SK-N-SH (cell line): ENCODE measurements around the gene FLYWCH2. TPM values are rescaled to one million over a fixed set of nuclear protein-coding genes. Genes with fewer than 3 reads are reported as not detected.

ENCODE experiments used
- CTCF ChIA-PET: fragments of 300-600, 350-600 bp; formaldehyde crosslinking; extraction: SDS; loops from one replicate; lab custom pipeline; 2021; lab: Yijun Ruan, JAX
- POLR2A ChIA-PET: fragments of 350-600 bp; sonication (Branson Sonifier 250); formaldehyde crosslinking; extraction: SDS; loops from one replicate; lab custom pipeline; 2020; ENCODE audit warnings: antibody characterized with exemption, inconsistent platforms; lab: Yijun Ruan, JAX
- DNase-seq: peaks from one replicate; pipeline ENCODE4 v3.0.0; 2012
- H2AFZ ChIP-seq: fragments of 200-600 bp; sonication (generic); 2 replicates; pipeline ENCODE4 v1.8.1; 2016; ENCODE audit warnings: antibody characterized with exemption, mild to moderate bottlenecking, low read depth
- H3F3A ChIP-seq: fragments of 200-600 bp; sonication (generic); replicated peaks from 2 replicates; pipeline ENCODE3; 2016; ENCODE audit warnings: antibody characterized with exemption, mild to moderate bottlenecking; ENCODE audit not compliant: insufficient read depth
- H3K27ac ChIP-seq, 2 experiments: fragments of 200-500 bp in 1 of 2; fragments of 200-600 bp in 1 of 2; sonication (Bioruptor generic) in 1 of 2; sonication (generic), shearing (Covaris generic) in 1 of 2; 2 replicates each; pipeline versions ENCODE4 v1.5.1 to v1.6.1; 2014 to 2016; ENCODE audit warnings: low read depth in 2 of 2, inconsistent platforms in 1 of 2, low read length in 1 of 2, mild to moderate bottlenecking in 1 of 2, mixed read lengths in 1 of 2
- H3K27me3 ChIP-seq: fragments of 200-600 bp; sonication (generic), shearing (Covaris generic); 2 replicates; pipeline ENCODE4 v1.6.1; 2016; ENCODE audit warnings: mixed run types; ENCODE audit not compliant: insufficient read depth
- H3K36me3 ChIP-seq, 2 experiments: fragments of 200-500 bp in 1 of 2; fragments of 200-600 bp in 1 of 2; sonication (Bioruptor generic) in 1 of 2; sonication (generic) in 1 of 2; replicated peaks in 1 of 2; 2 replicates each; pipeline versions ENCODE3 to v1.5.1; 2014 to 2016; ENCODE audit warnings: low read length in 1 of 2, mild to moderate bottlenecking in 1 of 2; ENCODE audit not compliant: insufficient read depth in 2 of 2, control insufficient read depth in 1 of 2
- H3K4me1 ChIP-seq, 2 experiments: fragments of 200-500 bp in 1 of 2; fragments of 200-600 bp in 1 of 2; sonication (Bioruptor generic) in 1 of 2; sonication (generic), shearing (Covaris generic) in 1 of 2; 2 replicates each; pipeline versions ENCODE4 v1.5.1 to v1.6.1; 2014 to 2016; ENCODE audit warnings: low read depth in 1 of 2, low read length in 1 of 2, mixed run types in 1 of 2; ENCODE audit not compliant: insufficient read depth in 2 of 2, control insufficient read depth in 1 of 2
- H3K4me2 ChIP-seq: fragments of 200-600 bp; sonication (generic), shearing (Covaris generic); 2 replicates; pipeline ENCODE4 v1.6.1; 2017; ENCODE audit warnings: mixed run types
- H3K4me3 ChIP-seq, 2 experiments: fragments of 200-500 bp in 1 of 2; fragments of 200-600 bp in 1 of 2; sonication (Bioruptor generic) in 1 of 2; sonication (generic), shearing (Covaris generic) in 1 of 2; 2 replicates each; pipeline versions ENCODE4 v1.5.1 to v1.8.1; 2014 to 2016; ENCODE audit warnings: low read depth in 2 of 2, inconsistent platforms in 1 of 2, low read length in 1 of 2, mild to moderate bottlenecking in 1 of 2, mixed read lengths in 1 of 2, moderate library complexity in 1 of 2
- H3K79me2 ChIP-seq: fragments of 200-600 bp; sonication (generic); 2 replicates; pipeline ENCODE4 v1.8.1; 2017; ENCODE audit warnings: mild to moderate bottlenecking; ENCODE audit not compliant: insufficient read depth
- H3K9ac ChIP-seq: fragments of 200-600 bp; sonication (generic); 2 replicates; pipeline ENCODE4 v1.6.1; 2017; ENCODE audit warnings: mixed run types
- H3K9me2 ChIP-seq: fragments of 200-600 bp; sonication (generic); 2 replicates; pipeline ENCODE4 v1.6.1; 2017; ENCODE audit warnings: mixed run types
- H3K9me3 ChIP-seq: fragments of 200-600 bp; sonication (generic); 2 replicates; pipeline ENCODE4 v1.6.1; 2017; ENCODE audit warnings: mixed run types, mild to moderate bottlenecking, moderate library complexity
- H4K20me1 ChIP-seq: fragments of 200-600 bp; sonication (generic); 2 replicates; pipeline ENCODE4 v1.6.1; 2017; ENCODE audit warnings: mild to moderate bottlenecking, mixed run types; ENCODE audit not compliant: insufficient read depth
- EP300 ChIP-seq, 2 experiments: IDR thresholded peaks; 2 replicates each; pipeline versions ENCODE4 v1.4.0 to v1.6.1; 2012; ENCODE audit warnings: borderline replicate concordance in 1 of 2, low read depth in 1 of 2, low read length in 1 of 2
- FOXJ3 ChIP-seq: sonication (generic); formaldehyde crosslinking; IDR thresholded peaks from 2 replicates; pipeline ENCODE4 v1.5.1; 2020; ENCODE audit warnings: mild to moderate bottlenecking, missing genetic modification reagents
- FOXM1 ChIP-seq: IDR thresholded peaks from 2 replicates; pipeline ENCODE4 v1.4.0; 2012; ENCODE audit warnings: low read depth, mild to moderate bottlenecking
- GABPA ChIP-seq: IDR thresholded peaks from 2 replicates; pipeline ENCODE4 v1.4.0; 2012; ENCODE audit warnings: low read depth, mild to moderate bottlenecking
- GATA2 ChIP-seq: sonication (generic); formaldehyde crosslinking; IDR thresholded peaks from 2 replicates; pipeline ENCODE4 v1.5.0; 2020; ENCODE audit warnings: mild to moderate bottlenecking, missing genetic modification reagents
- JUND ChIP-seq: IDR thresholded peaks from 2 replicates; pipeline ENCODE4 v1.4.0; 2012
- MXI1 ChIP-seq: IDR thresholded peaks from 2 replicates; pipeline ENCODE4 v1.6.1; 2012; ENCODE audit warnings: mild to moderate bottlenecking, low read depth, low read length, improper control_type of control experiment
- NFIC ChIP-seq: IDR thresholded peaks from 2 replicates; pipeline ENCODE4 v1.4.0; 2012; ENCODE audit warnings: borderline replicate concordance
- NRF1 ChIP-seq: IDR thresholded peaks from 2 replicates; pipeline ENCODE4 v1.6.1; 2012; ENCODE audit warnings: low read depth, mild to moderate bottlenecking, low read length
- POLR2AphosphoS5 ChIP-seq: IDR thresholded peaks from 2 replicates; pipeline ENCODE4 v1.6.1; 2012; ENCODE audit warnings: low read depth, low read length
- RAD21 ChIP-seq: IDR thresholded peaks from 2 replicates; pipeline ENCODE4 v1.6.1; 2012; ENCODE audit warnings: mild to moderate bottlenecking, low read length
- RXRA ChIP-seq: IDR thresholded peaks from 2 replicates; pipeline ENCODE4 v1.4.0; 2012; ENCODE audit warnings: low read depth, mild to moderate bottlenecking, borderline replicate concordance
- TCF12 ChIP-seq: IDR thresholded peaks from 2 replicates; pipeline ENCODE4 v1.4.0; 2012
- TEAD4 ChIP-seq: IDR thresholded peaks from 2 replicates; pipeline ENCODE4 v1.4.0; 2012; ENCODE audit warnings: mild to moderate bottlenecking, borderline replicate concordance; ENCODE audit not compliant: insufficient read depth
- WGBS: methylation state at CpG from one replicate; pipeline ENCODE4 v1.1.6; 2017; ENCODE audit warnings: low lambda C conversion rate; 5-methylcytosine and 5-hydroxymethylcytosine counted together
- polyA plus RNA-seq, 3 experiments: library from polyadenylated mRNA; depleted of rRNA; stranded (reverse); fragments of >200 nt; gene quantifications; 2 replicates each; pipeline ENCODE4 v1.2.3, GENCODE V29; 2012
- TF ChIP-seq, protein P1 (sequence below): IDR thresholded peaks from 2 replicates; pipeline ENCODE4 v1.4.0; 2012; ENCODE audit warnings: low read depth, borderline replicate concordance
- TF ChIP-seq, protein P2 (sequence below): IDR thresholded peaks from 2 replicates; pipeline ENCODE4; 2012
- TF ChIP-seq, protein P3 (sequence below): IDR thresholded peaks from 2 replicates; pipeline ENCODE4 v1.6.1; 2012; ENCODE audit warnings: mild to moderate bottlenecking, low read depth, low read length, moderate library complexity

Gene FLYWCH2
- polyA plus RNA-seq, 1 of the 3 experiments (the other 2 are of a cell fraction) = 64.8 TPM

DNA sequence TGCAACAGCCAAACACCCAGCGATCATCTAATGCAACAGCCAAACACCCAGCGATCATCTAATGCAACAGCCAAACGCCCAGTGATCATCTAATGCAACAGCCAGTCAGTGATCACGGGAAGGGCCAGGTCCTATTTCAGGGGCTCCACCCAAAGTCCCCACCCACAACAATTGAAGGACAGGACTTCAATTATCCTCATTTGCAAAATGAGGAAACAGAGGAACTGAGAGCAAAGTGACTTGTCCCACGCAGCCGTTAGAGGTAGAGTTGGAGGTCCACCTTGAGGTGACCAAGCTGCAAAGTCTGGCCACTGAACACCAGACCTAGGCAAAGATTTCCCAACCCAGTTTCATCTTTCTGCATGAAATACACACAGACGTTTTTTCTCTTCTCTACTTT lies 49.2 kb upstream of the FLYWCH2 start:
- Histone ChIP-seq H3K36me3 (no peaks in the 10 kb centered on the region), H4K20me1 (no peaks in the 10 kb centered on the region), H3K4me2 (no peak overlapping the region), H3K9ac (no peak overlapping the region), H3K27ac (no peak overlapping the region), H3K27me3 (no peaks in the 10 kb centered on the region; the same call in 1 of the 2 replicates), H2AFZ (no peak overlapping the region), H3K9me2 (no peaks in the 10 kb centered on the region), H3F3A (peaks cover 9% of the 10 kb centered on the region), H3K4me1 (peaks cover 4 to 15% of the 10 kb centered on the region in 2 experiments; a peak in 1 of 4 replicates), H3K79me2 (no peaks in the 10 kb centered on the region), H3K9me3 (no peaks in the 10 kb centered on the region), H3K4me3 (no peak overlapping the region)
- WGBS = 51% methylated on average over 5 of the region's 7 CpGs
- DNase-seq = no peak
- no peak for TF ChIP-seq NRF1
- no peak for TF ChIP-seq MXI1
- TF ChIP-seq TEAD4 = no peak
- no peak for TF ChIP-seq RXRA
- TF ChIP-seq FOXM1 = no peak
- TF ChIP-seq NFIC = no peak
- TF ChIP-seq JUND = no peak
- no peak for TF ChIP-seq POLR2AphosphoS5
- no peak for TF ChIP-seq RAD21
- TF ChIP-seq EP300 (IDR thresholded peaks at IDR 0.05; ENCODE audit: borderline replicate concordance in 1 of 2, low read depth in 1 of 2, low read length in 1 of 2) = no peak
- TF ChIP-seq FOXJ3 (CRISPR knock-in tag) = no peak
- TF ChIP-seq GABPA = no peak
- no peak for TF ChIP-seq GATA2 (CRISPR knock-in tag)
- TF ChIP-seq, protein P1, sequence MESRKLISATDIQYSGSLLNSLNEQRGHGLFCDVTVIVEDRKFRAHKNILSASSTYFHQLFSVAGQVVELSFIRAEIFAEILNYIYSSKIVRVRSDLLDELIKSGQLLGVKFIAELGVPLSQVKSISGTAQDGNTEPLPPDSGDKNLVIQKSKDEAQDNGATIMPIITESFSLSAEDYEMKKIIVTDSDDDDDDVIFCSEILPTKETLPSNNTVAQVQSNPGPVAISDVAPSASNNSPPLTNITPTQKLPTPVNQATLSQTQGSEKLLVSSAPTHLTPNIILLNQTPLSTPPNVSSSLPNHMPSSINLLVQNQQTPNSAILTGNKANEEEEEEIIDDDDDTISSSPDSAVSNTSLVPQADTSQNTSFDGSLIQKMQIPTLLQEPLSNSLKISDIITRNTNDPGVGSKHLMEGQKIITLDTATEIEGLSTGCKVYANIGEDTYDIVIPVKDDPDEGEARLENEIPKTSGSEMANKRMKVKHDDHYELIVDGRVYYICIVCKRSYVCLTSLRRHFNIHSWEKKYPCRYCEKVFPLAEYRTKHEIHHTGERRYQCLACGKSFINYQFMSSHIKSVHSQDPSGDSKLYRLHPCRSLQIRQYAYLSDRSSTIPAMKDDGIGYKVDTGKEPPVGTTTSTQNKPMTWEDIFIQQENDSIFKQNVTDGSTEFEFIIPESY = no peak
- TF ChIP-seq TCF12 = no peak
- TF ChIP-seq, protein P2, sequence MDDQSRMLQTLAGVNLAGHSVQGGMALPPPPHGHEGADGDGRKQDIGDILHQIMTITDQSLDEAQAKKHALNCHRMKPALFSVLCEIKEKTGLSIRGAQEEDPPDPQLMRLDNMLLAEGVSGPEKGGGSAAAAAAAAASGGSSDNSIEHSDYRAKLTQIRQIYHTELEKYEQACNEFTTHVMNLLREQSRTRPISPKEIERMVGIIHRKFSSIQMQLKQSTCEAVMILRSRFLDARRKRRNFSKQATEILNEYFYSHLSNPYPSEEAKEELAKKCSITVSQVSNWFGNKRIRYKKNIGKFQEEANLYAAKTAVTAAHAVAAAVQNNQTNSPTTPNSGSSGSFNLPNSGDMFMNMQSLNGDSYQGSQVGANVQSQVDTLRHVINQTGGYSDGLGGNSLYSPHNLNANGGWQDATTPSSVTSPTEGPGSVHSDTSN = no peak
- TF ChIP-seq, protein P3, sequence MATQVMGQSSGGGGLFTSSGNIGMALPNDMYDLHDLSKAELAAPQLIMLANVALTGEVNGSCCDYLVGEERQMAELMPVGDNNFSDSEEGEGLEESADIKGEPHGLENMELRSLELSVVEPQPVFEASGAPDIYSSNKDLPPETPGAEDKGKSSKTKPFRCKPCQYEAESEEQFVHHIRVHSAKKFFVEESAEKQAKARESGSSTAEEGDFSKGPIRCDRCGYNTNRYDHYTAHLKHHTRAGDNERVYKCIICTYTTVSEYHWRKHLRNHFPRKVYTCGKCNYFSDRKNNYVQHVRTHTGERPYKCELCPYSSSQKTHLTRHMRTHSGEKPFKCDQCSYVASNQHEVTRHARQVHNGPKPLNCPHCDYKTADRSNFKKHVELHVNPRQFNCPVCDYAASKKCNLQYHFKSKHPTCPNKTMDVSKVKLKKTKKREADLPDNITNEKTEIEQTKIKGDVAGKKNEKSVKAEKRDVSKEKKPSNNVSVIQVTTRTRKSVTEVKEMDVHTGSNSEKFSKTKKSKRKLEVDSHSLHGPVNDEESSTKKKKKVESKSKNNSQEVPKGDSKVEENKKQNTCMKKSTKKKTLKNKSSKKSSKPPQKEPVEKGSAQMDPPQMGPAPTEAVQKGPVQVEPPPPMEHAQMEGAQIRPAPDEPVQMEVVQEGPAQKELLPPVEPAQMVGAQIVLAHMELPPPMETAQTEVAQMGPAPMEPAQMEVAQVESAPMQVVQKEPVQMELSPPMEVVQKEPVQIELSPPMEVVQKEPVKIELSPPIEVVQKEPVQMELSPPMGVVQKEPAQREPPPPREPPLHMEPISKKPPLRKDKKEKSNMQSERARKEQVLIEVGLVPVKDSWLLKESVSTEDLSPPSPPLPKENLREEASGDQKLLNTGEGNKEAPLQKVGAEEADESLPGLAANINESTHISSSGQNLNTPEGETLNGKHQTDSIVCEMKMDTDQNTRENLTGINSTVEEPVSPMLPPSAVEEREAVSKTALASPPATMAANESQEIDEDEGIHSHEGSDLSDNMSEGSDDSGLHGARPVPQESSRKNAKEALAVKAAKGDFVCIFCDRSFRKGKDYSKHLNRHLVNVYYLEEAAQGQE = no peak
- CTCF ChIA-PET = no interaction called here
- POLR2A ChIA-PET = no interaction called here
